ENCODE measurements around the gene LMBRD1.

GRCh38 chr6:69673298-69673697 is 123.5 kb downstream of the LMBRD1 start:
- TF ChIP-seq CTCF (IDR thresholded peaks at IDR 0.05; ENCODE audit: low read depth, low read length, poor library complexity, severe bottlenecking) = no peak
- no peak for TF ChIP-seq EZH2phosphoT487 (IDR thresholded peaks at IDR 0.05; ENCODE audit: borderline replicate concordance, low read length)

Measured in DOHH2 (cell line).